Lower leg skin (tissue), 3 donors: ENCODE data around the gene ARGLU1.

Experiments used
- POLR2A ChIP-seq, 2 donors: fragments of 450-650 bp; IDR thresholded peaks; one replicate each; pipeline ENCODE4 v1.6.1; 2016 to 2017; ENCODE audit warnings: antibody characterized with exemption in 2 of 2, mild to moderate bottlenecking in 1 of 2, moderate library complexity in 1 of 2
- TF ChIP-seq, protein P1 (sequence below), 3 donors: fragments of 450-650 bp; IDR thresholded peaks; one replicate each; pipeline ENCODE4 v1.5.1; 2016; ENCODE audit warnings: antibody characterized with exemption in 3 of 3, mild to moderate bottlenecking in 3 of 3, moderate library complexity in 2 of 3

DNA sequence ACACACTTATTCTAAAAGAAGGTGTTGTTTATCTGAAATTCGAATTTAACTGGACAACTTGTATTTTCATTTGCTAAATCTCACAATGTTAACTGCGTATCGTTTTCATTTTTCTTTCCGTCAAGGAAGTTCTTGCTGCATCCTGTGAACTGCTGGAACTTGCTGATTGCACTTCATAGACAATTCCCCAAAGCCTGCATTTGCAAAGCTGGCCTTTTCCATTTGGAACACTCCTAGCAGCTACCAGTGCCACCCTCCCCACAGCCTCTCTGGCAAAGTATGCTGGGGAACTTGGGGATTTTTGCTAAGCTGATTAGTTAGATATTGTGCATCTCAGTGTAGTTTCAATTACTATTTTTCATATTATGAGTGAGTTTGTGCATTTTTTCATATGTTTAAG is 20.4 kb upstream of the ARGLU1 start:
- TF ChIP-seq, protein P1, sequence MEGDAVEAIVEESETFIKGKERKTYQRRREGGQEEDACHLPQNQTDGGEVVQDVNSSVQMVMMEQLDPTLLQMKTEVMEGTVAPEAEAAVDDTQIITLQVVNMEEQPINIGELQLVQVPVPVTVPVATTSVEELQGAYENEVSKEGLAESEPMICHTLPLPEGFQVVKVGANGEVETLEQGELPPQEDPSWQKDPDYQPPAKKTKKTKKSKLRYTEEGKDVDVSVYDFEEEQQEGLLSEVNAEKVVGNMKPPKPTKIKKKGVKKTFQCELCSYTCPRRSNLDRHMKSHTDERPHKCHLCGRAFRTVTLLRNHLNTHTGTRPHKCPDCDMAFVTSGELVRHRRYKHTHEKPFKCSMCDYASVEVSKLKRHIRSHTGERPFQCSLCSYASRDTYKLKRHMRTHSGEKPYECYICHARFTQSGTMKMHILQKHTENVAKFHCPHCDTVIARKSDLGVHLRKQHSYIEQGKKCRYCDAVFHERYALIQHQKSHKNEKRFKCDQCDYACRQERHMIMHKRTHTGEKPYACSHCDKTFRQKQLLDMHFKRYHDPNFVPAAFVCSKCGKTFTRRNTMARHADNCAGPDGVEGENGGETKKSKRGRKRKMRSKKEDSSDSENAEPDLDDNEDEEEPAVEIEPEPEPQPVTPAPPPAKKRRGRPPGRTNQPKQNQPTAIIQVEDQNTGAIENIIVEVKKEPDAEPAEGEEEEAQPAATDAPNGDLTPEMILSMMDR (IDR thresholded peaks at IDR 0.05): no peak
- no peak for TF ChIP-seq POLR2A (IDR thresholded peaks at IDR 0.05)
